ENCODE measurements around the gene OR51E1. TPM values are rescaled to one million over a fixed set of nuclear protein-coding genes. Genes with fewer than 3 reads are reported as not detected.

The OR51E1 gene
- total RNA-seq, 1 donor from 2014 or later, result not detected

- H3K4me1 Mint-ChIP-seq (ENCODE audit: unreplicated experiment), result no peaks in the 10 kb centered on the region
- no peak for DNase-seq (ENCODE audit: low spot score)
- no peak for TF ChIP-seq CTCF (IDR thresholded peaks at IDR 0.05; ENCODE audit: unreplicated experiment)
- H3K27me3 Mint-ChIP-seq (ENCODE audit: unreplicated experiment), result no peaks in the 10 kb centered on the region
- H3K9me3 Mint-ChIP-seq (ENCODE audit: unreplicated experiment), result no peaks in the 10 kb centered on the region
- H3K4me3 Mint-ChIP-seq (ENCODE audit: unreplicated experiment), result no peak overlapping the region
- H3K36me3 Mint-ChIP-seq (ENCODE audit: low read depth, unreplicated experiment), result no peaks in the 10 kb centered on the region
- H3K27ac Mint-ChIP-seq (ENCODE audit: unreplicated experiment), result no peak overlapping the region
These were observed 28.7 kb downstream of the OR51E1 start for GRCh38 chr11:4672470-4672869.

GRCh38 chr11:4673781-4674180, 30.0 kb downstream of the OR51E1 start:
- DNase-seq (ENCODE audit: low spot score), result no peak
- H3K9me3 Mint-ChIP-seq (ENCODE audit: unreplicated experiment), result no peaks in the 10 kb centered on the region

GRCh38 chr11:4677948-4678347, 34.2 kb downstream of the OR51E1 start:
- Mint-ChIP-seq H3K27me3 (ENCODE audit: unreplicated experiment) (no peaks in the 10 kb centered on the region), H3K9me3 (ENCODE audit: unreplicated experiment) (no peaks in the 10 kb centered on the region), H3K27ac (ENCODE audit: unreplicated experiment) (no peak overlapping the region), H3K4me1 (ENCODE audit: unreplicated experiment) (no peaks in the 10 kb centered on the region), H3K36me3 (ENCODE audit: low read depth, unreplicated experiment) (no peaks in the 10 kb centered on the region), H3K4me3 (ENCODE audit: unreplicated experiment) (no peak overlapping the region)
- no peak for TF ChIP-seq CTCF (IDR thresholded peaks at IDR 0.05; ENCODE audit: unreplicated experiment)
- DNase-seq (ENCODE audit: low spot score), result no peak

More at GRCh38 chr11:4673781-4674180, 30.0 kb downstream of the OR51E1 start:
- H3K36me3 Mint-ChIP-seq (ENCODE audit: low read depth, unreplicated experiment), result no peaks in the 10 kb centered on the region
- H3K27ac Mint-ChIP-seq (ENCODE audit: unreplicated experiment), result no peak overlapping the region
- H3K4me1 Mint-ChIP-seq (ENCODE audit: unreplicated experiment), result no peaks in the 10 kb centered on the region
- no peaks in the 10 kb centered on the region for H3K27me3 Mint-ChIP-seq (ENCODE audit: unreplicated experiment)
- H3K4me3 Mint-ChIP-seq (ENCODE audit: unreplicated experiment), result no peak overlapping the region
- TF ChIP-seq CTCF (IDR thresholded peaks at IDR 0.05; ENCODE audit: unreplicated experiment), result no peak

- Mint-ChIP-seq H3K9me3 (ENCODE audit: unreplicated experiment) (no peaks in the 10 kb centered on the region), H3K27me3 (ENCODE audit: unreplicated experiment) (no peaks in the 10 kb centered on the region), H3K4me3 (ENCODE audit: unreplicated experiment) (no peak overlapping the region), H3K36me3 (ENCODE audit: low read depth, unreplicated experiment) (no peaks in the 10 kb centered on the region), H3K4me1 (ENCODE audit: unreplicated experiment) (no peaks in the 10 kb centered on the region), H3K27ac (ENCODE audit: unreplicated experiment) (no peak overlapping the region)
- no peak for DNase-seq (ENCODE audit: low spot score)
- TF ChIP-seq CTCF (IDR thresholded peaks at IDR 0.05; ENCODE audit: unreplicated experiment), result no peak
These were observed 36.6 kb downstream of the OR51E1 start for GRCh38 chr11:4680341-4680740.

- no peak for DNase-seq (ENCODE audit: low spot score)
- Mint-ChIP-seq H3K27me3 (ENCODE audit: unreplicated experiment) (no peaks in the 10 kb centered on the region), H3K4me1 (ENCODE audit: unreplicated experiment) (no peaks in the 10 kb centered on the region), H3K27ac (ENCODE audit: unreplicated experiment) (no peak overlapping the region), H3K4me3 (ENCODE audit: unreplicated experiment) (no peak overlapping the region), H3K9me3 (ENCODE audit: unreplicated experiment) (no peaks in the 10 kb centered on the region), H3K36me3 (ENCODE audit: low read depth, unreplicated experiment) (no peaks in the 10 kb centered on the region)
- TF ChIP-seq CTCF (IDR thresholded peaks at IDR 0.05; ENCODE audit: unreplicated experiment), result no peak
These were observed 39.0 kb downstream of the OR51E1 start for GRCh38 chr11:4682623-4683419.
